ENCODE data around the gene SLC6A13.
"Not testable (repeated sequence)": the region's sequence is repeated elsewhere in the genome, so short reads cannot be mapped to it uniquely, and the experiment has no call there.

The SLC6A13 gene

GRCh38 chr12:237026-237815, 25.4 kb downstream of the SLC6A13 start:
- no peak overlapping the region for H3K4me3 ChIP-seq (ENCODE audit: low read length)
- no peak for DNase-seq (ENCODE audit: low read depth, low spot score)

- no peak overlapping the region for H3K4me3 ChIP-seq (ENCODE audit: low read length)
- DNase-seq (ENCODE audit: low read depth, low spot score) = no peak
These were observed 26.2 kb downstream of the SLC6A13 start for GRCh38 chr12:236445-236844.

- DNase-seq (ENCODE audit: low read depth, low spot score) = not testable (repeated sequence)
These were observed 26.7 kb downstream of the SLC6A13 start for GRCh38 chr12:235967-236366.

GRCh38 chr12:234891-235415, 27.7 kb downstream of the SLC6A13 start:
- no peak overlapping the region for H3K4me3 ChIP-seq (ENCODE audit: low read length)
- no peak for DNase-seq (ENCODE audit: low read depth, low spot score)

More at GRCh38 chr12:235967-236366, 26.7 kb downstream of the SLC6A13 start:
- H3K4me3 ChIP-seq (ENCODE audit: low read length) = not testable (repeated sequence)

- no peak overlapping the region for H3K4me3 ChIP-seq (ENCODE audit: low read length)
- no peak for DNase-seq (ENCODE audit: low read depth, low spot score)
These were observed 28.6 kb downstream of the SLC6A13 start for GRCh38 chr12:234019-234418.

GRCh38 chr12:233615-233968, 29.0 kb downstream of the SLC6A13 start:
- DNase-seq (ENCODE audit: low read depth, low spot score) = no peak
- H3K4me3 ChIP-seq (ENCODE audit: low read length) = no peak overlapping the region

GRCh38 chr12:232731-233614, 29.7 kb downstream of the SLC6A13 start:
- DNase-seq (ENCODE audit: low read depth, low spot score) = no peak
- H3K4me3 ChIP-seq (ENCODE audit: low read length) = no peak overlapping the region

GRCh38 chr12:230925-231671, 31.5 kb downstream of the SLC6A13 start:
- H3K4me3 ChIP-seq (ENCODE audit: low read length) = no peak overlapping the region
- no peak for DNase-seq (ENCODE audit: low read depth, low spot score)

GRCh38 chr12:229441-230191, 33.0 kb downstream of the SLC6A13 start:
- no peak for DNase-seq (ENCODE audit: low read depth, low spot score)
- no peak overlapping the region for H3K4me3 ChIP-seq (ENCODE audit: low read length)

GRCh38 chr12:228846-229200, 33.8 kb downstream of the SLC6A13 start:
- no peak overlapping the region for H3K4me3 ChIP-seq (ENCODE audit: low read length)
- no peak for DNase-seq (ENCODE audit: low read depth, low spot score)

GRCh38 chr12:227923-228845, 34.5 kb downstream of the SLC6A13 start:
- H3K4me3 ChIP-seq (ENCODE audit: low read length) = no peak overlapping the region
- DNase-seq (ENCODE audit: low read depth, low spot score) = no peak

- DNase-seq (ENCODE audit: low read depth, low spot score) = no peak
- H3K4me3 ChIP-seq (ENCODE audit: low read length) = no peak overlapping the region
These were observed 35.2 kb downstream of the SLC6A13 start for GRCh38 chr12:227286-227915.

- no peak for DNase-seq (ENCODE audit: low read depth, low spot score)
- no peak overlapping the region for H3K4me3 ChIP-seq (ENCODE audit: low read length)
These were observed 36.2 kb downstream of the SLC6A13 start for GRCh38 chr12:226401-226800.

GRCh38 chr12:225012-225411, 37.6 kb downstream of the SLC6A13 start:
- no peak overlapping the region for H3K4me3 ChIP-seq (ENCODE audit: low read length)
- no peak for DNase-seq (ENCODE audit: low read depth, low spot score)

GRCh38 chr12:224330-224729, 38.3 kb downstream of the SLC6A13 start:
- H3K4me3 ChIP-seq (ENCODE audit: low read length) = no peak overlapping the region
- no peak for DNase-seq (ENCODE audit: low read depth, low spot score)

GRCh38 chr12:223841-224240, 38.8 kb downstream of the SLC6A13 start:
- H3K4me3 ChIP-seq (ENCODE audit: low read length) = no peak overlapping the region

GRCh38 chr12:221736-222135, 40.9 kb downstream of the SLC6A13 start:
- no peak for DNase-seq (ENCODE audit: low read depth, low spot score)
- no peak overlapping the region for H3K4me3 ChIP-seq (ENCODE audit: low read length)

More at GRCh38 chr12:223841-224240, 38.8 kb downstream of the SLC6A13 start:
- DNase-seq (ENCODE audit: low read depth, low spot score) = no peak

All from Jurkat, Clone E6-1 (cell line).